ENCODE measurements around the gene TGOLN2.

The TGOLN2 gene

DNA sequence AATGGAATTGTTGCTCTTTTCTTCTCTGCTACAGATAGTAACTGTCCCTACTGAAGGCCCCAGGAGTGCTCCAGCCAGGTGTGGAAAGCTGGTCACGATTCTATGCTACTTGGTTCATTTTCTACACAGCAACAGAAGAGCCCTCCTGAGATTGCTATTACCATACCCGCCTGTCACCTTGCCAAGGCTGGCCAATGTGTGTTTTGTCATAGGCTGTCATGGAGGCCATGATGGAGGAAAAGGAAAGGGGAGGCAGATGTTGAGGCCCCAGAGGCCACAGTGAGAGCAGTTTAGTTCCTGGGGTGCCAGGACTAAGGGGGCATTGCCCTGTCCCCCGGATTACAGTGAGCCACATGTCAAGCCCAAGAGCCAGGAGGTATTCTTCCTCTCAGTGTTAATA, 27.7 kb upstream of the TGOLN2 start:
- DNase-seq (ENCODE audit: low read depth in 1 of 2, low spot score in 1 of 2), result no peak
- TF ChIP-seq REST (IDR thresholded peaks at IDR 0.05; ENCODE audit: insufficient replicate concordance, low read depth) (no peak), CTCF (IDR thresholded peaks at IDR 0.05; ENCODE audit: insufficient read depth, low read length) (no peak), POLR2AphosphoS5 (IDR thresholded peaks at IDR 0.05; ENCODE audit: low read depth) (no peak), GABPA (IDR thresholded peaks at IDR 0.05; ENCODE audit: low read depth) (no peak), SPI1 (IDR thresholded peaks at IDR 0.05; ENCODE audit: borderline replicate concordance, low read depth) (no peak)
- Histone ChIP-seq H3K27me3 (ENCODE audit: insufficient read depth, poor library complexity, severe bottlenecking) (no peaks in the 10 kb centered on the region), H3K4me3 (replicated peaks; ENCODE audit: insufficient read depth, low read length) (peak overlapping the region; percentile 86), H3K27ac (replicated peaks) (no peak overlapping the region)

DNA sequence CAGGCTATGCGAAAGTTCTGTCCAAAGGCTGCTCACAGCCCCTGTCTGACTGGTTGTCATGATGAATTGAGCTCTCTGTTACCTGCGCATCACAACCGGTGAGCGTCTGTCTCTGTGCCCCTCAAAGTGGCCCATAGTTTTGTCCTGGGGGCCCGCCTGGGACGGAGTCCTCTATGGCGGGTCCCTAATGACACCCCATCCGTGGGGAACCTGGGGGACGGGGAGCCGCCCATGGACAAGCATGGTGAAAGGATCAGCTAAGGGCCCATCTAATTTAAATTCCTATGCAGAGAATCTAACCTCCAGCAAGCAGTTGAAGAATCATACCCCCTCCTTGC, 27.3 kb upstream of the TGOLN2 start:
- Histone ChIP-seq H3K27ac (replicated peaks) (peak overlapping the region; percentile 69), H3K27me3 (ENCODE audit: insufficient read depth, poor library complexity, severe bottlenecking) (no peaks in the 10 kb centered on the region), H3K4me3 (replicated peaks; ENCODE audit: insufficient read depth, low read length) (peak overlapping the region; percentile 86)
- TF ChIP-seq CTCF (IDR thresholded peaks at IDR 0.05; ENCODE audit: insufficient read depth, low read length) (no peak), SPI1 (IDR thresholded peaks at IDR 0.05; ENCODE audit: borderline replicate concordance, low read depth) (no peak), GABPA (IDR thresholded peaks at IDR 0.05; ENCODE audit: low read depth) (no peak), POLR2AphosphoS5 (IDR thresholded peaks at IDR 0.05; ENCODE audit: low read depth) (no peak), REST (IDR thresholded peaks at IDR 0.05; ENCODE audit: insufficient replicate concordance, low read depth) (no peak)
- no peak for DNase-seq (ENCODE audit: low read depth in 1 of 2, low spot score in 1 of 2)

DNA sequence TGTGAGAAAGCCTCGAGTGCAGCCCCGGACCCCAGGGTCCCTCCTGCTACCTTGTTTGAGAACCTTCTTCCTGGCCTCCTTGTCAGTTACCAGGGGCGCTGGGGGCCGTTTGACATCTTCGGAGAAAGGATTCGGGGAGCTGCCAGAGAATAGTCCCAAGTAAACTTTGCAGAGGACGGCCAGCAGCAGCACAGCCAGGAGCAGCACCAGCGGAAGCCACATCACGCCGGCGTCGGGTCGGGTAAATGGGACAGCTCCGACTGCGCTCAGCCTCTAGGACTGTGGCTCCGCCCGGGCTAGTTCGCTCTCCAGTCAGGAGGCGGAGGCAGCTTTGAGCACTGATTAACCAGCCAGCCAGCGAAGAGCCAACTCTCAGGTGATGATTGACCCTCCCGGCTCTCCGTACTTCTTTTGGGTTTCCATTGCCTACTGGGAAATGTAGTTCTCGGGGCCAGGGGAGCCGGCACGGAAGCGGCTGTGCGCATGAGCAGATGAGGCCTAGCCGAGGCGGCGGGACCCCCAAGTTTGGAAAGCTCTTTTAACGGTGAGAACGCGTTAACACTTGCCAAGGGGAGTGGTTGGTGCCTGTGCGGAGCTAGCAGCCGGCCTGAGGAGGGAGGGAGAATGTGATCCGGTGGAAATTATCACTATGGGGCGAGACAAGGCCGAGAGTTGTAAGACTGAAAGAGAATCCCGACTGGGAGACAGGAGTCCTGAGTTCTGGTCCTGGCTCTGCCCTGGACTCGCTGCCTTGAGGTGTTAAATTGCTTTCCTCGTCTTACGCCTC, 26.7 kb upstream of the TGOLN2 start, which contains the start of the genes ELMOD3 and RETSAT:
ELMOD3 (plus strand) TSS at position 484 of the 787 bp plus-strand sequence. CDS start 2,430 bp downstream, outside the sequence.
RETSAT (minus strand) TSS at position 243 of the 787 bp plus-strand sequence; CDS start at position 222, 21 bp downstream.
- H3K4me3 ChIP-seq (replicated peaks; ENCODE audit: insufficient read depth, low read length), result peak within 1 kb of the TSS; percentile 86
- H3K27me3 ChIP-seq (ENCODE audit: insufficient read depth, poor library complexity, severe bottlenecking), result no peaks in the 10 kb centered on the region
- DNase-seq (ENCODE audit: low read depth in 1 of 2, low spot score in 1 of 2), result peak; percentile 98 to 99
- TF ChIP-seq POLR2AphosphoS5 (IDR thresholded peaks at IDR 0.05; ENCODE audit: low read depth), result peak; percentile 84
- no peak for TF ChIP-seq CTCF (IDR thresholded peaks at IDR 0.05; ENCODE audit: insufficient read depth, low read length)
- TF ChIP-seq SPI1 (IDR thresholded peaks at IDR 0.05; ENCODE audit: borderline replicate concordance, low read depth), result peak; percentile 22; the same call in 1 of the 2 replicates
- TF ChIP-seq REST (IDR thresholded peaks at IDR 0.05; ENCODE audit: insufficient replicate concordance, low read depth), result peak; percentile 70
- TF ChIP-seq GABPA (IDR thresholded peaks at IDR 0.05; ENCODE audit: low read depth), result no peak
- H3K27ac ChIP-seq (replicated peaks), result peak within 1 kb of the TSS; percentile 69

Measured in HL-60 (cell line).